HepG2 (cell line): ENCODE measurements around the gene FRMD4A. TPM values are rescaled to one million over a fixed set of nuclear protein-coding genes. Genes with fewer than 3 reads are reported as not detected.

Source experiments
- ATAC-seq: fragments of 200-7000 bp; cut with Tn5 transposase; 3 replicates; pipeline ENCODE4 v1.9.1; 2020; ENCODE audit warnings: mild to moderate bottlenecking, moderate library complexity
- BruUV-seq: library from RNA; stranded (reverse); fragments of 400-500 nt; replicated peaks from 2 replicates; lab custom pipeline; 2021; lab: Mats Ljungman, UMichigan
- CTCF ChIA-PET: fragments of 300-600 bp; formaldehyde crosslinking; extraction: SDS; loops from one replicate; lab custom pipeline; 2021; ENCODE audit warnings: low total read pairs, inconsistent platforms, low intra/inter-chr PET ratio; lab: Yijun Ruan, JAX
- POLR2A ChIA-PET: fragments of 350-600 bp; sonication (Branson Sonifier 250); formaldehyde crosslinking; loops from one replicate; lab custom pipeline; 2020; ENCODE audit warnings: antibody characterized with exemption, inconsistent platforms; lab: Yijun Ruan, JAX
- DNase-seq: peaks from one replicate; pipeline ENCODE4 v3.0.0-alpha.2; 2015; ENCODE audit warnings: low spot score
- FAIRE-seq: peaks from 3 replicates; lab custom pipeline; 2011; peaks lifted over from hg19 to GRCh38; lab: Jason Lieb, UNC
- H2AFZ ChIP-seq: one replicate; pipeline ENCODE4 v1.6.1; 2011; ENCODE audit warnings: low read length, inconsistent platforms
- H3K27ac ChIP-seq: fragments of 300-600 bp; 3 replicates; pipeline ENCODE4 v1.8.0; 2011; ENCODE audit warnings: mixed run types, mild to moderate bottlenecking, mixed read lengths, low read length, inconsistent platforms; ENCODE audit not compliant: insufficient read depth; ENCODE audit errors: extremely low read length
- H3K27me3 ChIP-seq, 2 experiments: fragments of 200-600 bp in 1 of 2; 2 replicates in 1 of 2; 3 replicates in 1 of 2; pipeline versions ENCODE4 v1.6.0 to v1.8.0; 2011; ENCODE audit warnings: low read length in 2 of 2, mild to moderate bottlenecking in 2 of 2, moderate library complexity in 2 of 2, inconsistent platforms in 1 of 2; ENCODE audit not compliant: insufficient read depth in 2 of 2, control insufficient read depth in 1 of 2
- H3K36me3 ChIP-seq, 2 experiments: fragments of 200-600 bp in 1 of 2; replicated peaks in 1 of 2; 2 replicates in 1 of 2; 3 replicates in 1 of 2; pipeline versions ENCODE4 v1.5.1 to v1.8.0; 2011; ENCODE audit warnings: low read length in 2 of 2, inconsistent platforms in 1 of 2; ENCODE audit not compliant: insufficient read depth in 2 of 2, control insufficient read depth in 1 of 2
- H3K4me1 ChIP-seq: 2 replicates; pipeline ENCODE4 v1.5.1; 2012; ENCODE audit warnings: low read length, inconsistent platforms; ENCODE audit not compliant: insufficient read depth
- H3K4me2 ChIP-seq: 2 replicates; pipeline ENCODE4 v1.6.0; 2011; ENCODE audit warnings: low read depth, low read length, inconsistent platforms
- H3K4me3 ChIP-seq, 3 experiments: fragments of 200-600 bp in 1 of 3; sonication (generic), shearing (Covaris generic) in 1 of 3; replicated peaks in 1 of 3; 2 replicates each; pipeline ENCODE4 v1.5.1; 2011 to 2016; ENCODE audit warnings: low read length in 3 of 3, inconsistent platforms in 2 of 3, low read depth in 2 of 3, mild to moderate bottlenecking in 2 of 3, control low read depth in 1 of 3, mixed read lengths in 1 of 3; ENCODE audit not compliant: insufficient read depth in 1 of 3
- H3K79me2 ChIP-seq: one replicate; pipeline ENCODE4 v1.6.1; 2011; ENCODE audit warnings: low read length, inconsistent platforms; ENCODE audit not compliant: insufficient read depth
- H3K9ac ChIP-seq: 2 replicates; pipeline ENCODE4 v1.6.0; 2011; ENCODE audit warnings: mild to moderate bottlenecking, low read depth, low read length, inconsistent platforms; ENCODE audit not compliant: insufficient read depth
- H3K9me3 ChIP-seq: 2 replicates; pipeline ENCODE4 v1.5.1; 2012; ENCODE audit warnings: mild to moderate bottlenecking, low read length
- H4K20me1 ChIP-seq: 2 replicates; pipeline ENCODE4 v1.6.0; 2011; ENCODE audit warnings: inconsistent platforms, mild to moderate bottlenecking, low read length, moderate library complexity; ENCODE audit not compliant: insufficient read depth
- BRD4 ChIP-seq: sonication (generic); formaldehyde crosslinking; IDR thresholded peaks from 2 replicates; pipeline ENCODE4 v1.4.0; 2020; ENCODE audit warnings: missing genetic modification reagents
- FOXC1 ChIP-seq: sonication (generic); formaldehyde crosslinking; IDR thresholded peaks from 2 replicates; pipeline ENCODE4 v1.8.0; 2022; ENCODE audit warnings: mild to moderate bottlenecking, missing genetic modification reagents, borderline replicate concordance
- GLI4 ChIP-seq: sonication (generic); formaldehyde crosslinking; IDR thresholded peaks from 2 replicates; pipeline ENCODE4 v1.5.1; 2020; ENCODE audit warnings: missing genetic modification reagents, mild to moderate bottlenecking, moderate library complexity, borderline replicate concordance
- GMEB2 ChIP-seq: IDR thresholded peaks from 2 replicates; pipeline ENCODE4 v1.6.1; 2016; ENCODE audit warnings: missing biosample characterization, missing genetic modification reagents, low read depth
- HMG20A ChIP-seq: IDR thresholded peaks from 2 replicates; pipeline ENCODE4 v1.6.1; 2016; ENCODE audit warnings: borderline replicate concordance
- ONECUT2 ChIP-seq: sonication (generic); formaldehyde crosslinking; IDR thresholded peaks from 2 replicates; pipeline ENCODE4 v1.4.0; 2020; ENCODE audit warnings: missing genetic modification reagents
- RAD51 ChIP-seq: fragments of 450-650 bp; IDR thresholded peaks from 2 replicates; pipeline ENCODE4 v1.6.1; 2016; ENCODE audit warnings: borderline replicate concordance
- SP1 ChIP-seq, 2 experiments: fragments of 450-650 bp in 1 of 2; sonication (generic) in 1 of 2; formaldehyde crosslinking in 1 of 2; IDR thresholded peaks; 2 replicates each; pipeline versions ENCODE4 v1.4.0 to v1.6.1; 2016 to 2020; ENCODE audit warnings: missing genetic modification reagents in 1 of 2
- TFDP2 ChIP-seq: sonication (generic); formaldehyde crosslinking; IDR thresholded peaks from 2 replicates; pipeline ENCODE4 v1.4.0; 2020; ENCODE audit warnings: missing genetic modification reagents
- ZBTB8A ChIP-seq: sonication (generic); formaldehyde crosslinking; IDR thresholded peaks from 2 replicates; pipeline ENCODE4 v1.4.0; 2020; ENCODE audit warnings: mild to moderate bottlenecking, low read depth, missing genetic modification reagents, borderline replicate concordance
- ZFY ChIP-seq: sonication (generic); formaldehyde crosslinking; IDR thresholded peaks from 2 replicates; pipeline ENCODE4 v1.4.0; 2020; ENCODE audit warnings: missing genetic modification reagents
- ZNF317 ChIP-seq: sonication (generic); formaldehyde crosslinking; IDR thresholded peaks from 2 replicates; pipeline ENCODE4 v1.5.0; 2020; ENCODE audit warnings: mild to moderate bottlenecking, missing genetic modification reagents
- ZNF782 ChIP-seq: sonication (generic); formaldehyde crosslinking; IDR thresholded peaks from 2 replicates; pipeline ENCODE4 v1.4.0; 2020; ENCODE audit warnings: missing genetic modification reagents, mild to moderate bottlenecking, borderline replicate concordance
- ZNF891 ChIP-seq: sonication (generic); formaldehyde crosslinking; IDR thresholded peaks from 2 replicates; pipeline ENCODE4 v1.5.0; 2020; ENCODE audit warnings: mild to moderate bottlenecking, missing genetic modification reagents
- WGBS: methylation state at CpG from one replicate; pipeline ENCODE4 v1.1.6; 2017; ENCODE audit warnings: low lambda C conversion rate; 5-methylcytosine and 5-hydroxymethylcytosine counted together
- in situ Hi-C: cut with HindIII; loops from 2 replicates; pipeline ENCODE4 v1.10.0; 2017; ENCODE audit warnings: low pct_unique_long_range_greater_than_20kb; ENCODE audit not compliant: extremely low pct_ligation_motif_present
- intact Hi-C: fragments of 100-400 bp; cut with micrococcal nuclease; formaldehyde crosslinking; loops from one replicate; pipeline ENCODE4 v1.10.0; 2022; ENCODE audit not compliant: unreplicated experiment
- polyA plus RNA-seq, 8 experiments: library from polyadenylated mRNA; depleted of rRNA in 3 of 8; stranded (reverse) in 7 of 8; unstranded in 1 of 8; fragments of >200 nt; fragmentation: Illumina TruSeq in 4 of 8; extraction: Trizol in 4 of 8; gene quantifications; 2 replicates each; pipeline versions ENCODE4 v1.2.1 to v1.2.3, GENCODE V29; 2011 to 2016; ENCODE audit warnings: low read depth in 4 of 8, missing spikeins in 1 of 8, mixed read lengths in 1 of 8; ENCODE audit not compliant: insufficient read depth in 1 of 8
- total RNA-seq, 5 experiments: library from RNA; depleted of rRNA; stranded (reverse); fragments of >200 nt; fragmentation: Illumina TruSeq; extraction: Trizol; gene quantifications; 2 replicates each; pipeline ENCODE4 v1.2.3, GENCODE V29; 2016; ENCODE audit warnings: low read depth in 1 of 5

The FRMD4A gene
- total and polyA plus RNA-seq, 2 of the 13 experiments (the other 11 are each of a cell fraction or from before 2014, with no cell fraction given) = 0.09 to 0.26 TPM

- no TSS peak for BruUV-seq
- Histone ChIP-seq H4K20me1 (no peaks in the 10 kb centered on the region), H3K9me3 (no peaks in the 10 kb centered on the region), H3K27ac (no peak overlapping the region), H2AFZ (no peak overlapping the region), H3K4me3 (no peak overlapping the region), H3K79me2 (no peaks in the 10 kb centered on the region), H3K36me3 (no peaks in the 10 kb centered on the region), H3K27me3 (no peaks in the 10 kb centered on the region), H3K9ac (no peak overlapping the region), H3K4me1 (no peaks in the 10 kb centered on the region), H3K4me2 (no peak overlapping the region)
- ChIA-PET POLR2A (no interaction called here), CTCF (no interaction called here)
- TF ChIP-seq TFDP2 (CRISPR knock-in tag) (no peak), HMG20A (CRISPR knock-in tag) (no peak), ZNF891 (CRISPR knock-in tag) (no peak), FOXC1 (no peak), RAD51 (no peak), ZNF317 (no peak), ONECUT2 (CRISPR knock-in tag) (no peak), ZFY (CRISPR knock-in tag) (no peak), SP1 (IDR thresholded peaks at IDR 0.05) (no peak), SP1 (CRISPR knock-in tag; IDR thresholded peaks at IDR 0.05) (no peak), ZNF782 (CRISPR knock-in tag) (no peak), BRD4 (CRISPR knock-in tag) (no peak), GMEB2 (CRISPR knock-in tag) (no peak), GLI4 (CRISPR knock-in tag) (no peak), ZBTB8A (CRISPR knock-in tag) (no peak)
- no peak for ATAC-seq
- no peak for FAIRE-seq
- intact Hi-C loops (no loop called here), in situ Hi-C loops (no loop called here)
- no peak for DNase-seq
- WGBS = 44% methylated on average over 6 of the region's 6 CpGs
Observed at GRCh38 chr10:14285941-14286560, 44.7 kb downstream of the FRMD4A start.
